NT2/D1 (cell line): Measurements from ENCODE around the gene PRDX5.

ENCODE experiments used
- DNase-seq: peaks from one replicate; pipeline ENCODE4 v3.0.0-alpha.2; 2011; ENCODE audit warnings: low read depth, low spot score
- H3K27me3 ChIP-seq: 2 replicates; pipeline ENCODE4 v1.6.0; 2011; ENCODE audit warnings: mild to moderate bottlenecking; ENCODE audit not compliant: insufficient read length, insufficient read depth
- H3K36me3 ChIP-seq: 2 replicates; pipeline ENCODE4 v1.6.1; 2011; ENCODE audit warnings: mild to moderate bottlenecking, low read length, mixed read lengths; ENCODE audit not compliant: insufficient read depth, insufficient read length
- H3K4me1 ChIP-seq: 2 replicates; pipeline ENCODE4 v1.5.1; 2011; ENCODE audit not compliant: insufficient read depth, insufficient read length
- H3K4me3 ChIP-seq: 2 replicates; pipeline ENCODE4 v1.5.1; 2011; ENCODE audit warnings: low read depth; ENCODE audit not compliant: insufficient read length
- H3K9ac ChIP-seq: 2 replicates; pipeline ENCODE4 v1.6.0; 2011; ENCODE audit warnings: low read depth; ENCODE audit not compliant: insufficient read length
- H3K9me3 ChIP-seq: 2 replicates; pipeline ENCODE4 v1.5.1; 2011; ENCODE audit warnings: mild to moderate bottlenecking, low read length; ENCODE audit not compliant: insufficient read depth
- SUZ12 ChIP-seq: IDR thresholded peaks from 2 replicates; pipeline ENCODE4 v1.6.1; 2011; ENCODE audit not compliant: insufficient read length, insufficient read depth; ENCODE audit errors: extremely low read depth
- YY1 ChIP-seq: IDR thresholded peaks from 2 replicates; pipeline ENCODE4 v1.6.1; 2011; ENCODE audit not compliant: insufficient read length, insufficient read depth
- ZNF274 ChIP-seq: IDR thresholded peaks from 2 replicates; pipeline ENCODE4 v1.6.1; 2011; ENCODE audit warnings: mild to moderate bottlenecking, low read depth, low read length

Gene PRDX5

GRCh38 chr11:64297699-64298358, 20.1 kb upstream of the PRDX5 start:
- Histone ChIP-seq H3K9me3 (no peaks in the 10 kb centered on the region), H3K27me3 (peaks cover 89% of the 10 kb centered on the region), H3K9ac (no peak overlapping the region), H3K4me3 (no peak overlapping the region), H3K36me3 (no peaks in the 10 kb centered on the region), H3K4me1 (peaks cover 11% of the 10 kb centered on the region)
- DNase-seq, result no peak
- no peak for TF ChIP-seq YY1
- TF ChIP-seq ZNF274, result no peak
- no peak for TF ChIP-seq SUZ12

DNA sequence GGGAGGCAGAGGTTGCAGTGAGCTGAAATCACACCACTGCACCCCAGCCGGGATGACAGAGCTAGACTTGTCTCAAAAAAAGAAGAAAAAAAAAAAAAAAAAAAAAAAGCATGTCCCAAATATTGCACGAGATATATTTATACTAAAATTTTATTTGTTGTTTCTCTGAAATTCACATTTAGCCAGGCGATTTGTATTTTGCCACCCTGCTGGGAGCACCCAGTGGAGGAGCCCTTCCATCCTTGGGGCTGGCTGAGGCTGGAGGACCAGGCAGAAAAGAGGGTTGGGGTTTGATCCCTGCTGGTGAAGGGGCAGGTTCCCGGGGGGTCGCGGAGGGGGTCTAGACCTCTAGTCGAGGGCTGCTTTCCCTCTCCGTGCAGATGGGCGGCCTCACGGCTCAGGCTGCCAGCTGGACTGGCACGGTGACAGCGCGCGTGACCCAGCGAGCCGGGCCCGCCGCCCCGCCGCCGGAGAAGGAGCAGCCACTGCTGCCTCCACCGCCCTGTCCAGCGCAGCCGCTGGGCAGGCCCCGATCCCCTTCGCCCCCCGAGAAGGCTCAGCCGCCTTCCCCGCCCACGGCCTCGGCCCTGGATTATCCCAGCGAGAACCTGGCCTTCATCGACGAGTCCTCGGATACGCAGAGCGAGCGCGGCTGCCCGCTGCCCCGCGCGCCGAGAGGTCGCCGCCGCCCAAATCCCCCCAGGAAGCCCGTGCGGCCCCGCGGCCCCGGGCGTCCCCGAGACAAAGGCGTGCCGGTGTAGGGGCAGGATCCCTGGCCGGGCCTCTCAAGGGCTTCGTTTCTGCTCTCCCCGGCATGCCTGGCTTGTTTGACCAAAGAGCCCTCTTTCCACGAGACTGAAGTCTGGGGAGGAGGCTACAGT, 18.7 kb upstream of the PRDX5 start:
- Histone ChIP-seq H3K27me3 (peaks cover 75% of the 10 kb centered on the region), H3K9me3 (no peaks in the 10 kb centered on the region), H3K4me1 (peaks cover 17% of the 10 kb centered on the region), H3K4me3 (peak overlapping the region; percentile 31), H3K9ac (peak overlapping the region; percentile 76), H3K36me3 (no peaks in the 10 kb centered on the region)
- TF ChIP-seq YY1 (no peak), ZNF274 (no peak), SUZ12 (peak; percentile 38)
- DNase-seq, result no peak

DNA sequence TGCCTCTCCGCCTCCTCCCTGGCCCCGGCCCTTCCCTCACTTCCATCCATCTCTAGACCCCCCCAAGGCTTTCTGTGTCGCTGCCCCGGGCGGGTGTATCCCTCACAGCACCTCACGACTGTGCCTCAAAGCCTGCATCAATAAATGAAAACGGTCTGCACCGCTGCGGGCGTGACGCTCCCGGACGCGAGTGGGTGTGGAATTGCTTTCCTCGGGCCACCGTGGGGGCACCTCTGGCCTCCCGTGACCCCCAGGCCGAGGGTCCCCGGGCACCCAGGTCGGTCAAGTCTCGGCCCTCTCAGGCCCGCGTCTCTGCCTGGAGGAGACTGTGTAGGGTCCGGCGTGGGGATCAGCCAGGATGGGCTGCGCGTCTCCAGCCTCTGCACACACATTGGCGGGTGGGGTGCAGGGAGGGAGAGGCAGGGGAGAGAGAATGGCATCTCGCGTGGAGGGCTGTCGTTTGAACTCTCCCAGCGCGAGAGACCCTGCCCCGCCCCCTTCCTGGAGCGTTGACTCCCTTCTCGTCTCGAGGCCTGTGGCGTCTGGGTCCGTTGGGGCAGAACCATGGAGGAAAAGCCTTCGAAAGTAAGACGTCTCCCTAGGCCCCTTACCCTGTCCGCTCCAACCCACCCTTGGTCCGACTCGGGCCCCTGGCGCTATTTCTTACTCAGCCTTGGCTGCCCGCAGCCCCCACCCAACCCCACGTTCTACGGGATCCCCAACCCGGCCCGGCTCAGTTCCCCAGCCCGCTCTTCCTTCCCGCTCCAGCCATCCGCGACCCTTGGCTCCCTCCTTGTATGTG, 17.9 kb upstream of the PRDX5 start, which contains the start of gene CATSPERZ:
TSS of gene CATSPERZ (plus strand) at position 512 of the 802 bp plus-strand sequence. CDS start at position 565, 53 bp downstream.
- TF ChIP-seq ZNF274 (no peak), SUZ12 (no peak), YY1 (no peak)
- Histone ChIP-seq H3K9me3 (no peaks in the 10 kb centered on the region), H3K27me3 (peaks cover 66% of the 10 kb centered on the region), H3K36me3 (no peaks in the 10 kb centered on the region), H3K4me3 (peak within 1 kb of the TSS; percentile 31), H3K9ac (peak within 1 kb of the TSS; percentile 76), H3K4me1 (peaks cover 17% of the 10 kb centered on the region)
- DNase-seq, result no peak

- Histone ChIP-seq H3K9me3 (no peaks in the 10 kb centered on the region), H3K4me3 (peak overlapping the region; percentile 75), H3K36me3 (peaks cover 10% of the 10 kb centered on the region), H3K4me1 (peaks cover 27% of the 10 kb centered on the region), H3K27me3 (peaks cover 33% of the 10 kb centered on the region), H3K9ac (peak overlapping the region; percentile 93)
- no peak for DNase-seq
- TF ChIP-seq YY1 (no peak), ZNF274 (no peak), SUZ12 (no peak)
Observed at GRCh38 chr11:64303109-64304031, 14.6 kb upstream of the PRDX5 start.

- no peak for DNase-seq
- Histone ChIP-seq H3K4me1 (peaks cover 27% of the 10 kb centered on the region), H3K4me3 (peak overlapping the region; percentile 75), H3K27me3 (peaks cover 27% of the 10 kb centered on the region), H3K9ac (peak overlapping the region; percentile 93), H3K9me3 (no peaks in the 10 kb centered on the region), H3K36me3 (peaks cover 10% of the 10 kb centered on the region)
- TF ChIP-seq YY1, result no peak
- TF ChIP-seq ZNF274, result no peak
- TF ChIP-seq SUZ12, result no peak
Observed at GRCh38 chr11:64304032-64304315, 13.9 kb upstream of the PRDX5 start.

- Histone ChIP-seq H3K4me3 (peak overlapping the region; percentile 75), H3K27me3 (peaks cover 22% of the 10 kb centered on the region), H3K9me3 (no peaks in the 10 kb centered on the region), H3K36me3 (peaks cover 10% of the 10 kb centered on the region), H3K9ac (peak overlapping the region; percentile 93), H3K4me1 (peaks cover 27% of the 10 kb centered on the region)
- TF ChIP-seq YY1, result no peak
- TF ChIP-seq SUZ12, result no peak
- TF ChIP-seq ZNF274, result no peak
- peak; percentile 95 for DNase-seq
Observed at GRCh38 chr11:64304316-64305072, 13.4 kb upstream of the PRDX5 start.
